DOHH2 (cell line): ENCODE results near the gene NHERF1.

Experiments used
- H3F3A ChIP-seq: fragments of 200-600 bp; sonication (generic), shearing (Covaris generic); 2 replicates; pipeline ENCODE4 v1.6.0; 2016; ENCODE audit warnings: antibody characterized with exemption, mild to moderate bottlenecking; ENCODE audit not compliant: control insufficient read depth, insufficient read depth
- H3K27ac ChIP-seq: fragments of 200-600 bp; sonication (generic); 2 replicates; pipeline ENCODE4 v1.5.1; 2014; ENCODE audit warnings: low read depth, mild to moderate bottlenecking, low read length, moderate library complexity
- H3K27me3 ChIP-seq: fragments of 200-600 bp; sonication (generic); 2 replicates; pipeline ENCODE4 v1.6.1; 2014; ENCODE audit warnings: mild to moderate bottlenecking, low read length, mixed read lengths; ENCODE audit not compliant: control insufficient read depth
- H3K36me3 ChIP-seq: fragments of 200-600 bp; sonication (generic); 2 replicates; pipeline ENCODE4 v1.6.1; 2014; ENCODE audit warnings: mild to moderate bottlenecking, low read length, moderate library complexity, mixed read lengths; ENCODE audit not compliant: control insufficient read depth
- H3K4me1 ChIP-seq: fragments of 200-600 bp; sonication (generic); 2 replicates; pipeline ENCODE4 v1.6.1; 2014; ENCODE audit warnings: mild to moderate bottlenecking, low read length, mixed read lengths; ENCODE audit not compliant: control insufficient read depth
- H3K4me2 ChIP-seq: fragments of 200-600 bp; sonication (generic); 2 replicates; pipeline ENCODE4 v1.6.0; 2014; ENCODE audit warnings: mild to moderate bottlenecking, low read length, moderate library complexity
- H3K4me3 ChIP-seq: fragments of 200-600 bp; sonication (generic); 2 replicates; pipeline ENCODE4 v1.5.1; 2014; ENCODE audit warnings: mild to moderate bottlenecking, low read length, mixed read lengths
- H3K79me2 ChIP-seq: fragments of 200-600 bp; sonication (generic); 2 replicates; pipeline ENCODE4 v1.6.1; 2014; ENCODE audit warnings: mild to moderate bottlenecking, low read length, mixed read lengths; ENCODE audit not compliant: control insufficient read depth
- H3K9me2 ChIP-seq: fragments of 200-600 bp; sonication (generic); replicated peaks from 2 replicates; pipeline ENCODE4 v1.6.1; 2014; ENCODE audit warnings: mild to moderate bottlenecking, low read length, mixed read lengths; ENCODE audit not compliant: control insufficient read depth
- H3K9me3 ChIP-seq: fragments of 200-600 bp; sonication (generic); 2 replicates; pipeline ENCODE4 v1.6.1; 2014; ENCODE audit warnings: antibody characterized with exemption, low read length, mixed read lengths; ENCODE audit not compliant: control insufficient read depth, insufficient read depth
- H4K20me1 ChIP-seq: fragments of 200-600 bp; sonication (generic); 2 replicates; pipeline ENCODE4 v1.6.0; 2014; ENCODE audit warnings: low read depth, mild to moderate bottlenecking, antibody characterized with exemption, low read length, moderate library complexity; ENCODE audit not compliant: control insufficient read depth, insufficient read depth
- EZH2phosphoT487 ChIP-seq: fragments of 200-600 bp; sonication (generic); IDR thresholded peaks from 2 replicates; pipeline ENCODE4 v1.6.1; 2017; ENCODE audit warnings: borderline replicate concordance, mild to moderate bottlenecking, antibody characterized with exemption, low read length, moderate library complexity, mixed read lengths
- TF ChIP-seq, protein P1 (sequence below): fragments of 200-600 bp; sonication (generic); IDR thresholded peaks from one replicate; pipeline ENCODE4 v1.5.1; 2014; ENCODE audit warnings: antibody characterized with exemption, mild to moderate bottlenecking, low read depth, low read length; ENCODE audit not compliant: poor library complexity, severe bottlenecking

The NHERF1 gene

DNA sequence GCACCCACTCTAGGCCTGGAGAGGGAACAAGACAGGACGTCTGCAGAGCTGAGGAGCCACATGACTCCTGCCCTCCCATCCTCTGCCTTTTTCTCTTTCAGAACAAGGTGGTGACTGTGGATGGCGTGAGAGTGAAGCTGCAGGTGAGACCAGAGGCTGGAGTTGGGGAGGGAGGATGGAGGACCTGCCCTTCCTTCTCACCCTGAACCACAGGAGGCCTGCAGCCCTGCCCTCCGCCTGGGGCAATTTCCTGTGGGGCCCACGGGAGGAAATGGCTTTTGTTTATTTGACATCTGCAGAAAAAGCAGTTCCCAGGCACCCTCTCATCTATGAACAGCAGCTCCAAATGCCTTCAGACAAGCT is 6.3 kb upstream of the NHERF1 start:
- H3K79me2 ChIP-seq = no peaks in the 10 kb centered on the region
- H3K36me3 ChIP-seq = no peaks in the 10 kb centered on the region
- TF ChIP-seq EZH2phosphoT487 = no peak
- no peaks in the 10 kb centered on the region for H3K9me2 ChIP-seq
- peak overlapping the region; percentile 58 for H3K4me3 ChIP-seq
- peak overlapping the region; percentile 88 for H3K27ac ChIP-seq
- H3K4me1 ChIP-seq = peaks cover 70% of the 10 kb centered on the region
- H4K20me1 ChIP-seq = no peaks in the 10 kb centered on the region
- H3F3A ChIP-seq = peaks cover 11% of the 10 kb centered on the region
- no peaks in the 10 kb centered on the region for H3K27me3 ChIP-seq
- H3K4me2 ChIP-seq = peak overlapping the region; percentile 64
- no peaks in the 10 kb centered on the region for H3K9me3 ChIP-seq

DNA sequence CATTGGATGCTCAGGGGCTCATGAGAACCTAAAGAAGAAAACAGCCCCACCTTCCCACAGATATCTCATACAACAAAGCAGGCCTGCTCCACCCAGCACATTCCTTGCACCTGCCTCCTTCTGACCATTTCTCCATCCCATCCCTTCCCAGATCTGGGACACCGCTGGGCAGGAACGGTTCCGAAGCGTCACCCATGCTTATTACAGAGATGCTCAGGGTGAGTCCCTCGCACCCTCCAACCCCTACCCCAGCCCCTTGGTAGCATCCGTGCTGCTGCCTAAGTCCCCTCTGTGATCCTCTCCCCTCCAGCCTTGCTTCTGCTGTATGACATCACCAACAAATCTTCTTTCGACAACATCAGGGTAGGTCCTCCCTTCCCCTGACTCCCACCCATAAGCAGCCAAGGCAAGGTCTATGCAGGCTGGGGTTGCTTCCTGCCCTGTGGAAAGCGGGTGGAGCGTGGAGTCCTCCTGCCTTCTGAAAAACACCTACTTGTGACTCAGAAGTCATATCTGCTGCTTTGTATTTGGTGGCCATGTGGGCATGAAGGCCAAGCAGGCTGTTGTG is 5.4 kb upstream of the NHERF1 start:
- Histone ChIP-seq H3F3A (peaks cover 11% of the 10 kb centered on the region), H4K20me1 (no peaks in the 10 kb centered on the region), H3K36me3 (no peaks in the 10 kb centered on the region), H3K4me3 (peak overlapping the region; percentile 58), H3K4me2 (peak overlapping the region; percentile 64), H3K4me1 (peaks cover 67% of the 10 kb centered on the region), H3K9me2 (no peaks in the 10 kb centered on the region), H3K79me2 (no peaks in the 10 kb centered on the region), H3K9me3 (no peaks in the 10 kb centered on the region), H3K27me3 (no peaks in the 10 kb centered on the region), H3K27ac (peak overlapping the region; percentile 88)
- TF ChIP-seq, protein P1, sequence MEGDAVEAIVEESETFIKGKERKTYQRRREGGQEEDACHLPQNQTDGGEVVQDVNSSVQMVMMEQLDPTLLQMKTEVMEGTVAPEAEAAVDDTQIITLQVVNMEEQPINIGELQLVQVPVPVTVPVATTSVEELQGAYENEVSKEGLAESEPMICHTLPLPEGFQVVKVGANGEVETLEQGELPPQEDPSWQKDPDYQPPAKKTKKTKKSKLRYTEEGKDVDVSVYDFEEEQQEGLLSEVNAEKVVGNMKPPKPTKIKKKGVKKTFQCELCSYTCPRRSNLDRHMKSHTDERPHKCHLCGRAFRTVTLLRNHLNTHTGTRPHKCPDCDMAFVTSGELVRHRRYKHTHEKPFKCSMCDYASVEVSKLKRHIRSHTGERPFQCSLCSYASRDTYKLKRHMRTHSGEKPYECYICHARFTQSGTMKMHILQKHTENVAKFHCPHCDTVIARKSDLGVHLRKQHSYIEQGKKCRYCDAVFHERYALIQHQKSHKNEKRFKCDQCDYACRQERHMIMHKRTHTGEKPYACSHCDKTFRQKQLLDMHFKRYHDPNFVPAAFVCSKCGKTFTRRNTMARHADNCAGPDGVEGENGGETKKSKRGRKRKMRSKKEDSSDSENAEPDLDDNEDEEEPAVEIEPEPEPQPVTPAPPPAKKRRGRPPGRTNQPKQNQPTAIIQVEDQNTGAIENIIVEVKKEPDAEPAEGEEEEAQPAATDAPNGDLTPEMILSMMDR = no peak
- no peak for TF ChIP-seq EZH2phosphoT487

DNA sequence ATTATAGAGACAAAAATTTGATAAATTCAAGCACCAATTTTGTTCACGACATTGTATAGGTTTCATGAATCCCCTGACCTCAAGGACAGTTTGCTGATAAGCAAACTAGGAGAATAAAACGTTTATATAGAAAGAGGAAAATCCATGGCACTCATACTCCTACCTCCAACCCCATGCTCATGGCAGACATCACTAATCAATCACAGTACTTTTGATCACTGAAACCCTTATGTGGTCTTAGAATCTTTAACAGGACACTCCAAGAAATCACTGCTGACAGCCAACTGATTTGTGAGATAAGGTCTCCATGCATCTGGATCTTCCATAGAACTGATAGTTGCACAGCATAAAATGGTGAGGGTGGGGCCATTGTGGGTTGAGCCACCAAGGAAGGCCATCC is 4.7 kb upstream of the NHERF1 start:
- TF ChIP-seq, protein P1 = no peak
- TF ChIP-seq EZH2phosphoT487 = no peak
- H3K4me2 ChIP-seq = no peak overlapping the region

DNA sequence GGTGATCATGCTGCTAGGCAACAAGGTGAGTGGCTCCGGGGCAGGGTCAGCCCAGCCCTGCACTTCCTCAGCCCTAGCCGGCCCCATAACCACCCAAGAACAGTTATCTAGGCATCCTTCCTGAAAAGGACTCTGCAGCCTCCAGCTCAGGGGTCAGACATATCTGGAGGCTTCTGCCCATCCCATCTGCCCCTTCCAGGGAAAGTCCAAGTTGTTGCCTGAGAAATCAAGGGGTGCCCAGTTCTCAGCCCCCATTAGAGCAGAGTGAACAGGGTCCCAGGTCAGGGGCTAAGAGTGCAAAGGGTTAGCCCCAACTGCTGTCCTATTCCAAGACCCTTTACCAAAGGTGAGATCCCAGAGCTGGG is 4.1 kb upstream of the NHERF1 start:
- TF ChIP-seq, protein P1 = no peak
- no peak for TF ChIP-seq EZH2phosphoT487
- H3K4me1 ChIP-seq = peaks cover 55% of the 10 kb centered on the region
- H3K36me3 ChIP-seq = peaks cover 3% of the 10 kb centered on the region; the same call in 1 of the 2 replicates
- no peaks in the 10 kb centered on the region for H3K9me2 ChIP-seq
- no peak overlapping the region for H3K4me2 ChIP-seq
- H3K27me3 ChIP-seq = no peaks in the 10 kb centered on the region
- no peak overlapping the region for H3K27ac ChIP-seq
- H3K9me3 ChIP-seq = no peaks in the 10 kb centered on the region
- no peaks in the 10 kb centered on the region for H4K20me1 ChIP-seq
- no peak overlapping the region for H3K4me3 ChIP-seq
- peaks cover 11% of the 10 kb centered on the region for H3F3A ChIP-seq
- peaks cover 8% of the 10 kb centered on the region for H3K79me2 ChIP-seq

More for the DNA sequence above, 4.7 kb upstream of the NHERF1 start:
- Histone ChIP-seq H3K27me3 (no peaks in the 10 kb centered on the region), H3F3A (peaks cover 11% of the 10 kb centered on the region), H3K79me2 (peaks cover 2% of the 10 kb centered on the region), H3K4me1 (peaks cover 60% of the 10 kb centered on the region), H4K20me1 (no peaks in the 10 kb centered on the region), H3K27ac (no peak overlapping the region), H3K36me3 (peaks cover 2% of the 10 kb centered on the region; the same call in 1 of the 2 replicates), H3K9me2 (no peaks in the 10 kb centered on the region), H3K9me3 (no peaks in the 10 kb centered on the region), H3K4me3 (no peak overlapping the region)
